Suprapubic skin (tissue), 4 donors: ENCODE measurements around the gene EYS.

Experiments used
- EP300 ChIP-seq: sonication (generic); formaldehyde crosslinking; IDR thresholded peaks from one replicate; pipeline ENCODE4 v1.6.1; 2017; ENCODE audit warnings: antibody characterized with exemption
- POLR2A ChIP-seq, 2 donors: fragments of 450-650 bp; IDR thresholded peaks; one replicate each; pipeline ENCODE4 v1.6.1; 2017; ENCODE audit warnings: antibody characterized with exemption in 2 of 2, mild to moderate bottlenecking in 2 of 2, moderate library complexity in 2 of 2
- POLR2AphosphoS5 ChIP-seq, 3 donors: sonication (generic); formaldehyde crosslinking; IDR thresholded peaks; one replicate each; pipeline ENCODE4 v1.6.1; 2017; ENCODE audit warnings: antibody characterized with exemption in 3 of 3
- TF ChIP-seq, protein P1 (sequence below), 2 donors: fragments of 200-600 bp in 1 of 2; fragments of 450-650 bp in 1 of 2; sonication (generic) in 1 of 2; IDR thresholded peaks; one replicate each; pipeline ENCODE4 v1.5.1; 2016 to 2019; ENCODE audit warnings: antibody characterized with exemption in 2 of 2, mild to moderate bottlenecking in 1 of 2, moderate library complexity in 1 of 2

GRCh38 chr6:65399355-65400084 is 307.5 kb downstream of the EYS start:
- TF ChIP-seq, protein P1, sequence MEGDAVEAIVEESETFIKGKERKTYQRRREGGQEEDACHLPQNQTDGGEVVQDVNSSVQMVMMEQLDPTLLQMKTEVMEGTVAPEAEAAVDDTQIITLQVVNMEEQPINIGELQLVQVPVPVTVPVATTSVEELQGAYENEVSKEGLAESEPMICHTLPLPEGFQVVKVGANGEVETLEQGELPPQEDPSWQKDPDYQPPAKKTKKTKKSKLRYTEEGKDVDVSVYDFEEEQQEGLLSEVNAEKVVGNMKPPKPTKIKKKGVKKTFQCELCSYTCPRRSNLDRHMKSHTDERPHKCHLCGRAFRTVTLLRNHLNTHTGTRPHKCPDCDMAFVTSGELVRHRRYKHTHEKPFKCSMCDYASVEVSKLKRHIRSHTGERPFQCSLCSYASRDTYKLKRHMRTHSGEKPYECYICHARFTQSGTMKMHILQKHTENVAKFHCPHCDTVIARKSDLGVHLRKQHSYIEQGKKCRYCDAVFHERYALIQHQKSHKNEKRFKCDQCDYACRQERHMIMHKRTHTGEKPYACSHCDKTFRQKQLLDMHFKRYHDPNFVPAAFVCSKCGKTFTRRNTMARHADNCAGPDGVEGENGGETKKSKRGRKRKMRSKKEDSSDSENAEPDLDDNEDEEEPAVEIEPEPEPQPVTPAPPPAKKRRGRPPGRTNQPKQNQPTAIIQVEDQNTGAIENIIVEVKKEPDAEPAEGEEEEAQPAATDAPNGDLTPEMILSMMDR (IDR thresholded peaks at IDR 0.05): no peak
- TF ChIP-seq POLR2A (IDR thresholded peaks at IDR 0.05): no peak
- TF ChIP-seq POLR2AphosphoS5 (IDR thresholded peaks at IDR 0.05): no peak
- TF ChIP-seq EP300: no peak
